ENCODE results near the gene SMO.
"Not testable (repeated sequence)": the region's sequence is repeated elsewhere in the genome, so short reads cannot be mapped to it uniquely, and the experiment has no call there.

The SMO gene

DNA sequence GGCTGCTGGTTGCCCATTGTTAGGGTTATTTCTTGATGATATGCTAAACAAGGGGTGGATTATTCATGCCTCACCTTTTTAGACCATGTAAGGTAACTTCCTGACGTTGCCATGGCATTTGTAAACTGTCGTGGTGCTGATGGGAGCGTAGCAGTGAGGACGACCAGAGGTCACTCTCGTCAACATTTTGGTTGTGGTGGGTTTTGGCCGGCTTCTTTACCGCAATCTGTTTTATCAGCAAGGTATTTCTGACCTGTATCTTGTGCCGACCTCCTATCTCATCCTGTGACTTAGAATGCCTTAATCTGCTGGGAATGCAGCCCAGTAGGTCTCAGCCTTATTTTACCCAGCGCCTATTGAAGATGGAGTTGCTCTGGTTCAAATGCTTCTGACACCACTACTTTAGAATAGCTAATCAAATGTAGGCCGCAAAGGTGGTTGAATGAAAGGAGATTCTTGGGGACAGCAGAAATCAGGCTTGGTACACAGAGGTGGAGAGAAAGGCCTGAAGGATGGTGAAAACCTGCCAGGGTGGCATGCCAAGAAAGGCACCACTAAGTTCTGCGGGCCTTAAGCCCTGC, 17.9 kb upstream of the SMO start:
- no peak for DNase-seq

- not testable (repeated sequence) for DNase-seq
These were observed 14.6 kb upstream of the SMO start for GRCh38 chr7:129173861-129174260.

DNA sequence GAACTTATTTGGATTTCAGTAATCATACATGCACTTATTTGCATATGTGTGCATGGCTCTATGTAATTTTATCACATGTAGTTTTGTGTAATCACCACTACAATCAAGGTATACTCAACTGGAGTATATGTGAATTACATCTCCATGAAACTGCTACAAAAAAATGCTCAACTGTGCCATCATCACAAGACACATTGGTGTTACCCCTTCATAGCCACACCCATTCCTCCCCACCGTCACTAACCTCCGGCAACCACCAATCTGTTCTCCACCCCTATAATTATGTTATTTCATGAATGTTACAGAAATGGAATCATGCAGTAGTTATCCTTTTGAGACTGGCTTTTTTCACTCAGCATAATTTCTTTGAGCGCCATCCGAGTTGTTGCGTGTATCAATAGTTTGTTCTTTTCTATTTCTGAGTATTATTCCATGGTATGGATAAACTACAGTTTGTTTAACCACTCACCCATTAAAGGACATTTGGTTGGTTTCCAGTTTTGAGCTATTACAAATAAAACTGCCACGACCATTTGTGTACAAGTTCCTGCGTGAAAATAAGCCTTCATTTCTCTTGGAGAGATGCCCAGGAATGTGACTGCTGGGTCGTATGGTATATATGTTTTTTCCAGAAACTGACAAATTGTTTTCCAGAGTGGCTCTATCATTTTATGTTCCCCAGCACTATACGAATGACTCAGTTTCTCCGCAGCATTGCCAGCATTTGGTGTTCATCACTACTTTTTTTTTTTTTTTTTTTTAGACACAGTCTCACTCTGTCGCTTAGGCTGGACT, 11.3 kb upstream of the SMO start:
- DNase-seq, result no peak

DNA sequence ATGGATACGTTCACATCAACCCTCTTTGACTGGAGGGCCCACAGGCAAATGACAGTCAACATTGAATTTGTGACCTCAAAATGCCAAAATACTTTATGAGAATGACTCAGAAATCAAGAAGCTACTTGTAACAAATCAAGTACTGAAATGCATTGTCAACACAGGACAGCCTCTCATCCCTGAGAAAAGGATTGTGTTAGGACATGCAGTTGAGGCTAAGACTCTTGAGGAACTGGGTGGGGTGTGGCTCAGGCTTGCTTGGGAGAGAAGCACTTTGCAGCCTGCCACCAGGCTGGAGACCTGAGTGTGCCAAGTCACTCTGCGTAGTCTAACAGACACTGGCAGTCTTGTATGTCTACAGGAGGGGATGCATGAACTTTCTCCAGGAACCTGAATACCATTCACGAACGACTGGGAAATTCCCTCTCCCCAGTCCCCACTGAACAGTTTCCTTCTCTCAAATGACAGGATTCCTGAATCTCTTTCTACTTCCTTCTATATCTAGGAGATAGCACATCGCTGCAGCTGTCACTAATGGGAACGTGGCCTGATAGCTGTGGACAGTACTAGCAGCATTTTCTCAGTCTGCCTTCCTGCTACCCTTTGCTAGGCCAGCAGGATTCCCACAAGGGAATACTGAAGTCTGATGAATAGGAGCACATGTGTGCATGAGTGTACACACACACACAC, 3.3 kb upstream of the SMO start:
- no peak for DNase-seq

DNA sequence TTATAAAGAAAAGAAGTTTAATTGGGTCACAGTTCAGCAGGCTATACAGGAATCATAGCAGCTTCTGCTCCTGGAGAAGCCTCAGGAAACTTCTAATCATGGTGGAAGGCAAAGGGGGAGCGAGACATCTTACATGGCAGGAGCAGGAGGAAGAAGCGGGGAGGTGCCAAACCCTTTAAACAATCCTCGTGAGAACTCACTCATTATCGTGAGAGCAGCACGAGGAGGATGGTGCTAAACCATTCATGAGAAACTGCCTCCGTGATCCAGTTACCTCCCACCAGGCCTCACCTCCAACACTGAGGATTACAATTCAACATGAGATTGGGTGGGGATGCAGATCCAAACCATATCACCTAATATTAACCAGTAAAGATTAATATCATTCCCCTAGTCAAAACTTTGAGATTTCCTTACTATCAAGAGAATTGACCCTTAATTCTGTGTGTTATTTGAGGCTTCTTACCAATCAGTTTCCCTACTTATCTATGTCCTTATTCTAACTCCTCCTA, 1.6 kb upstream of the SMO start:
- no peak for DNase-seq

- no peak for DNase-seq
These were observed 607 bp upstream of the SMO start for GRCh38 chr7:129187681-129188371.

DNA sequence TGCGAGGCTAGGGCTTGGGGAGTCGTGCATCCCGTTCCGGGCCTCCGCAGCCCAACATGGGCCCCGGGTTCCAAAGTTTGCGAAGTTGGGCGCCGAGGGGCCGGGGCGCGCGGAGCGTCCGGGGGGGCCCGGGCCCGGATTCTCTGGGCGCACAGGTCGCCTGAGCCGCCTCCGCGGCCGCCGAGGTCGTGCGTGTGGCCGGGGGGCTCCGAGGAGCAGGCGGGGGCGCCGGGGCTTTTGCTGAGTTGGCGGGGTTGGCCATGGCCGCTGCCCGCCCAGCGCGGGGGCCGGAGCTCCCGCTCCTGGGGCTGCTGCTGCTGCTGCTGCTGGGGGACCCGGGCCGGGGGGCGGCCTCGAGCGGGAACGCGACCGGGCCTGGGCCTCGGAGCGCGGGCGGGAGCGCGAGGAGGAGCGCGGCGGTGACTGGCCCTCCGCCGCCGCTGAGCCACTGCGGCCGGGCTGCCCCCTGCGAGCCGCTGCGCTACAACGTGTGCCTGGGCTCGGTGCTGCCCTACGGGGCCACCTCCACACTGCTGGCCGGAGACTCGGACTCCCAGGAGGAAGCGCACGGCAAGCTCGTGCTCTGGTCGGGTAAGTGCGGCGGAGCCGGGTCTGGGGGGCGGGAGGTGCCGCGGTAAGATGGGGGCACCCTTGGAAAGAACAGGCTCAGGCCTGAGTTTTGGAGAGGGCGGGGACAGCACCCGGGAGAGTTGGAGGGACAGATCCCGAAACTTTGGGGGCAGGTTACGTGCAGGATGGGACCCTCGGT, 643 bp downstream of the SMO start:
- DNase-seq, result no peak

DNA sequence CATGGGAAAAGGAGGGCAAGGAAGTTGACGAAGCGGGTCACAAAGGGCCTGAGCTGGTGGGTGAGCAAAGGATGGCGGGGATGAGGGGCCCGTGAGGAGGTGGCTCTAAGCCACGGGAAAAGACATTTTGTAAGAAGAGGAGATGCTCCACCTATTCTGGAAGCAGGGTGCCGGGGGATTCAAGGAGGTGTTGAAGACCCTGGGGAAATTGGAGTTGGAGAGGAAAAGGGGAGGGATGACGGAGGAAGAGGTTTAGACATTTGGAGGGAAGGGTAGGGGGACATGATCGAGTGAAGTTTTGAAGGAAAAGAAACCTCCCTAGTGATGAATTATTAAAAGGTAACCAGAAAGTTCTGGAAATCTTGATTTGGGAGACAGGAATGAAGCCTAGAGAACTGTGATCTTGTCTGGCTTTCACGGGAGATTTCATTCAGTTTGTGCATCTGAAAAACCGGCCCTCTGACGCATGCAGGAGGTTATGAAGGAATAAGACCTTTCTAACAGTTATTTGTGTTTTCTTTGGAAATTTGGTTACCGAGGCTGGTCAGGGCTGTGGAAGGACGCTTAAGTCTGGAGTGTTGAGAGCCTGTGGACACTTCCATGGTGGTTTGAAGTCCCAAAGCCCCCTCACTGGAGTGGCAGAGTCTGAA, 1.4 kb downstream of the SMO start:
- DNase-seq, result no peak

- no peak for DNase-seq
These were observed 2.8 kb downstream of the SMO start for GRCh38 chr7:129191272-129191671.

GRCh38 chr7:129193892-129194291, 5.5 kb downstream of the SMO start:
- no peak for DNase-seq

DNA sequence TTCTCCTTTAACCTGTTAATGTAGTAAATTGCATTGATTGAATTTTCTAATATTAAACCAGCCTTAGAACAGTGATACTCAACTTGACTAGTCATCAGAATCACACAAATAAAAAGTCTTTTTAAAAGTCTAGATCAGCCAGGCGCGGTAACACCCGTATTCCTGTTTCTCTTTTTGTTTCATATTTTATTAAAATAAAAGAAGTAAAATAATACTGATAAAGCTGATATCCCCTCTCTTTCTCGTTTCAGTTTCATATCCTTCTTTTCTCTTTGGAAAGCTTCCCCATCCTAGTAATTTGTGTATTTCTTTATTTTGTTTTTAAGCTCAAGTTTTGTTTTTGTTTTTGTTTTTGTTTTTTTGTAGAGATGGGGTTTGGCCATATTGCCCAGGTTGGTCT, 9.3 kb downstream of the SMO start:
- DNase-seq, result no peak

GRCh38 chr7:129199406-129199805, 11.0 kb downstream of the SMO start:
- no peak for DNase-seq

GRCh38 chr7:129202058-129202777, 13.8 kb downstream of the SMO start:
- no peak for DNase-seq

- DNase-seq, result no peak
These were observed 14.8 kb downstream of the SMO start for GRCh38 chr7:129203050-129203741.

DNA sequence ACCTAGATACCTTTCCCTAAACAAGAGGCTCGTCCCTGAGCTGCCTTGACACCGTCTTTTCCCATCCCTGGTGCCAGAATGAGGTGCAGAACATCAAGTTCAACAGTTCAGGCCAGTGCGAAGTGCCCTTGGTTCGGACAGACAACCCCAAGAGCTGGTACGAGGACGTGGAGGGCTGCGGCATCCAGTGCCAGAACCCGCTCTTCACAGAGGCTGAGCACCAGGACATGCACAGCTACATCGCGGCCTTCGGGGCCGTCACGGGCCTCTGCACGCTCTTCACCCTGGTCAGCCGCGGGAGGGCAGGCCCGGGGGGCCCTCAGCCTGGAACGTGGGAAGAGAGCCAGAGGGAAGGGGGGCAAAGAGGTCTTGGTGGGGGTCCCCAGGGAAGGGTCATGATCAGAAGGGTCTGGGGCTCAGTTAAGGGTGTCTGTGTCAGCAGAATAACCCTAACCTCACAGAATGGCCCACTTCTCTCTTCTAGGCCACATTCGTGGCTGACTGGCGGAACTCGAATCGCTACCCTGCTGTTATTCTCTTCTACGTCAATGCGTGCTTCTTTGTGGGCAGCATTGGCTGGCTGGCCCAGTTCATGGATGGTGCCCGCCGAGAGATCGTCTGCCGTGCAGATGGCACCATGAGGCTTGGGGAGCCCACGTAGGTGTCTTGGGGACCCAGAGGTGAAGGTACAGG, 16.8 kb downstream of the SMO start:
- no peak for DNase-seq

GRCh38 chr7:129205987-129206785, 17.8 kb downstream of the SMO start:
- DNase-seq, result no peak

DNA sequence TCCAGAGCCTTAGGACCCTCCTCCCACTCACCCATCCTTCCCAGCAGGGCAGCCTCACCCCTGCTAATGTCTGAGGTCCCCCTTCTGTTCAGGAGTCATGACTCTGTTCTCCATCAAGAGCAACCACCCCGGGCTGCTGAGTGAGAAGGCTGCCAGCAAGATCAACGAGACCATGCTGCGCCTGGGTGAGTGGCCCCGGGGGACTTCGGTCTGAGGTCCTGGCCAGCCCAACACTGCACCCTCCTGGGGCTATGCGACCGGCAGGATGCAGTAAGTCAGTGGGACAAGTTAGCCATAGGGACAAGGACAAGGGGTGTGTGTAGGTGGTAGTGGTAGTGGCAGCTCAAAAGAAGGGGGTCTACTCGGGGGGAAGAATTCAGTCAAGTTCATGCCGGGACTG, 20.2 kb downstream of the SMO start:
- DNase-seq, result no peak

DNA sequence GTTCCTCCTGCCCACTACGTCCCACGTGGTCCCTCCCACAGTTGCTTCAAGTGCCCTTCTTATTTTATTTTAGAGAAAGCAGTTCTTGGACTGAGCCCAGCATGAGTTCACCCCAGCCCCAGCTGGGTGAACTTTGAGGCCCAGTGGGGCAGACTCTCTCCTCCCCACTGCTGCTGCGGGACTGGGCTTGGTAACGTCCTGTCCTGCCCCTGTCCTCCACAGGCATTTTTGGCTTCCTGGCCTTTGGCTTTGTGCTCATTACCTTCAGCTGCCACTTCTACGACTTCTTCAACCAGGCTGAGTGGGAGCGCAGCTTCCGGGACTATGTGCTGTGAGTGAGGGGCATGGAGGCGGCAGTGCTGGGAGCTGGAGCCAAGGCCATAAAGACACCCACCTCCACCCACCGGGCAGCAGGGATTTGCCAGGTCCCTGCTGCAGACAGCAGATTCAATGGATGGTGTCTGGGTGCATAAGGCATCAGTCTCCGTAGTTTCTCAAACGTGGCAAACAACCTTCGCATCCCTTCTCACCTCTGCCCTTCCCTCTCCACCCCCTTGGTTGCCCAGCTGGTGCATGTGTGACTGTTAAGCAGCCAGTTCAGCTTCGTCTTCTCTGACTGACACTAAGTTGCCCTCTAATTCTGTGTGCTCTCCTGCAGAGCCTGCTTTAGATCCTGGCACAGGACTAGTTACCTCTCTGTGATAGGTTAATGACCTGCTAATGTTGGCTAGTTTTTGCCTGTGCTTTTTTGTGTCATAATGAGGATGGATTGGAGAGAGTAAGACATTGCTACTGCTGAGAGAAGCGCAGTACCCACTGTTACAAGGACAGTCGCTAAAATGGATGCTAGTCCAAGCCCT, 20.9 kb downstream of the SMO start:
- no peak for DNase-seq

Data from fibroblast of skin of right quadriceps (primary cell).